Cardiac muscle cell (in vitro differentiated cells and primary cell): ENCODE measurements around the gene C5orf58. TPM values are rescaled to one million over a fixed set of nuclear protein-coding genes. Genes with fewer than 3 reads are reported as not detected.

ENCODE experiments used
- DNase-seq, 2 donors: peaks; one replicate each; pipeline versions ENCODE4 v3.0.0 to v3.0.0-alpha.2; 2010 to 2017; ENCODE audit warnings: low read depth in 1 of 2, low spot score in 1 of 2
- H3K27ac ChIP-seq: fragments of 200-600 bp; sonication (generic); 2 replicates; pipeline ENCODE4 v1.5.1; 2016
- H3K27me3 ChIP-seq: fragments of 200-600 bp; sonication (generic); 2 replicates; pipeline ENCODE4 v1.6.0; 2016; ENCODE audit warnings: control low read depth
- H3K36me3 ChIP-seq: fragments of 200-600 bp; sonication (generic); 2 replicates; pipeline ENCODE4 v1.5.1; 2016; ENCODE audit warnings: control low read depth
- H3K4me1 ChIP-seq: fragments of 200-600 bp; sonication (generic); 2 replicates; pipeline ENCODE4 v1.8.1; 2017; ENCODE audit warnings: low read depth, mild to moderate bottlenecking, mixed run types
- H3K4me3 ChIP-seq: fragments of 200-600 bp; sonication (generic); 2 replicates; pipeline ENCODE4 v1.5.1; 2016; ENCODE audit warnings: mild to moderate bottlenecking
- H3K9me3 ChIP-seq: fragments of 200-600 bp; sonication (generic); 2 replicates; pipeline ENCODE4 v1.5.1; 2017; ENCODE audit warnings: low read depth, mild to moderate bottlenecking, control low read depth
- polyA plus RNA-seq: library from polyadenylated mRNA; unstranded; fragments of >200 nt; fragmentation: Nextera tagmentation; extraction: Ambion mirVana; gene quantifications from 2 replicates; pipeline ENCODE4 v1.2.1, GENCODE V29; 2016
- total RNA-seq: library from RNA; depleted of rRNA; stranded (reverse); fragments of >200 nt; gene quantifications from 2 replicates; pipeline ENCODE4 v1.2.3, GENCODE V29; 2016
- TF ChIP-seq, protein P1 (sequence below): IDR thresholded peaks from 2 replicates; pipeline ENCODE4 v1.5.1; 2012; ENCODE audit warnings: low read depth, mild to moderate bottlenecking, low read length

C5orf58 gene
- total and polyA plus RNA-seq, 2 experiments from 2014 or later: not detected

DNA sequence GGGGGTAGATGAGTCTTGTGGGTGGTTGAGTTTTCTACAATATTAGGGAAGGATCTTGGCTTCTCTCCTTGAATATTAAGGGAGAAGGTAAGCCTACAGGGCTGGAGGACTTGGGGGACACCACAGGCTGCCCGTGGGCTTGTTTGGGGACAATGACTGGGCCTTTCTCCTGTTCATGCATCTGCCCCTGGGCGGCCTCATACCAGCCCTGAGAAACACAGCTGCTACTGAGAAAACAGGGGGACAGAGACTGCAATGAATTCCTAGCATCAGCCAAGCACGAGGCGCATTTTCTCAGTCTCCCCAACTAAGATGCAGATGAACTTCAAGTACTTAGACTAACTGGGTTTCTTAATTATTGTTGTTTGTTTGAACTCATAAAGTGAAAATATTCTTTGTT is 24.6 kb downstream of the C5orf58 start:
- H3K9me3 ChIP-seq: no peaks in the 10 kb centered on the region
- H3K27me3 ChIP-seq: peaks cover 24% of the 10 kb centered on the region
- no peak overlapping the region for H3K4me3 ChIP-seq
- no peak for DNase-seq
- no peaks in the 10 kb centered on the region for H3K36me3 ChIP-seq
- no peaks in the 10 kb centered on the region for H3K4me1 ChIP-seq
- TF ChIP-seq, protein P1, sequence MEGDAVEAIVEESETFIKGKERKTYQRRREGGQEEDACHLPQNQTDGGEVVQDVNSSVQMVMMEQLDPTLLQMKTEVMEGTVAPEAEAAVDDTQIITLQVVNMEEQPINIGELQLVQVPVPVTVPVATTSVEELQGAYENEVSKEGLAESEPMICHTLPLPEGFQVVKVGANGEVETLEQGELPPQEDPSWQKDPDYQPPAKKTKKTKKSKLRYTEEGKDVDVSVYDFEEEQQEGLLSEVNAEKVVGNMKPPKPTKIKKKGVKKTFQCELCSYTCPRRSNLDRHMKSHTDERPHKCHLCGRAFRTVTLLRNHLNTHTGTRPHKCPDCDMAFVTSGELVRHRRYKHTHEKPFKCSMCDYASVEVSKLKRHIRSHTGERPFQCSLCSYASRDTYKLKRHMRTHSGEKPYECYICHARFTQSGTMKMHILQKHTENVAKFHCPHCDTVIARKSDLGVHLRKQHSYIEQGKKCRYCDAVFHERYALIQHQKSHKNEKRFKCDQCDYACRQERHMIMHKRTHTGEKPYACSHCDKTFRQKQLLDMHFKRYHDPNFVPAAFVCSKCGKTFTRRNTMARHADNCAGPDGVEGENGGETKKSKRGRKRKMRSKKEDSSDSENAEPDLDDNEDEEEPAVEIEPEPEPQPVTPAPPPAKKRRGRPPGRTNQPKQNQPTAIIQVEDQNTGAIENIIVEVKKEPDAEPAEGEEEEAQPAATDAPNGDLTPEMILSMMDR: no peak
- H3K27ac ChIP-seq: no peak overlapping the region

DNA sequence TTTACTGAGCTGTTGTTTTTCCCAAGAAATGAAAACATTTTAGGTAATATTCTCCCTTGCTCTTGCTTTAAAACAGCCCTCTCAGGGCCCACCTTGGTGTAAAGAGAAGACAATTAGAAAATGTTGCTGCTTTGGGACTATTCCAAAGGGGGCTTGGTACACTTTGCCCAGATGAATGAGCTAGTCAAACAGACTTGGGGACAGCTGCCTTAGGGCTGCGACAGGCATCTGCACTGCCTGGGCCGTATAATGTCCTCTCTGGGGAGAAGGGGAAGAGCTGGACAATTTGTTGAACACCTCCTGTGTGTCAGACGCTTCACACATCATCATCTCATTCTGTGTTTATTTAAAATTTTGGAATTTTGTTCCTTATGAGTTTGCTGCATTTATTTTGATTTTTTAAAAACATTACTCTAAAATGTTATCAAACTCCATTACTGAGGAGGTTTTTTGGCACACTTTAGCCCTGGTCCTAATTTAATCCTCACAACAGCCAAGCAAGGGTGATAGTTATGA is 28.8 kb downstream of the C5orf58 start:
- Histone ChIP-seq H3K9me3 (no peaks in the 10 kb centered on the region), H3K4me3 (no peak overlapping the region), H3K4me1 (no peaks in the 10 kb centered on the region), H3K27me3 (no peaks in the 10 kb centered on the region), H3K27ac (no peak overlapping the region), H3K36me3 (no peaks in the 10 kb centered on the region)
- no peak for DNase-seq
- TF ChIP-seq, protein P1: no peak

DNA sequence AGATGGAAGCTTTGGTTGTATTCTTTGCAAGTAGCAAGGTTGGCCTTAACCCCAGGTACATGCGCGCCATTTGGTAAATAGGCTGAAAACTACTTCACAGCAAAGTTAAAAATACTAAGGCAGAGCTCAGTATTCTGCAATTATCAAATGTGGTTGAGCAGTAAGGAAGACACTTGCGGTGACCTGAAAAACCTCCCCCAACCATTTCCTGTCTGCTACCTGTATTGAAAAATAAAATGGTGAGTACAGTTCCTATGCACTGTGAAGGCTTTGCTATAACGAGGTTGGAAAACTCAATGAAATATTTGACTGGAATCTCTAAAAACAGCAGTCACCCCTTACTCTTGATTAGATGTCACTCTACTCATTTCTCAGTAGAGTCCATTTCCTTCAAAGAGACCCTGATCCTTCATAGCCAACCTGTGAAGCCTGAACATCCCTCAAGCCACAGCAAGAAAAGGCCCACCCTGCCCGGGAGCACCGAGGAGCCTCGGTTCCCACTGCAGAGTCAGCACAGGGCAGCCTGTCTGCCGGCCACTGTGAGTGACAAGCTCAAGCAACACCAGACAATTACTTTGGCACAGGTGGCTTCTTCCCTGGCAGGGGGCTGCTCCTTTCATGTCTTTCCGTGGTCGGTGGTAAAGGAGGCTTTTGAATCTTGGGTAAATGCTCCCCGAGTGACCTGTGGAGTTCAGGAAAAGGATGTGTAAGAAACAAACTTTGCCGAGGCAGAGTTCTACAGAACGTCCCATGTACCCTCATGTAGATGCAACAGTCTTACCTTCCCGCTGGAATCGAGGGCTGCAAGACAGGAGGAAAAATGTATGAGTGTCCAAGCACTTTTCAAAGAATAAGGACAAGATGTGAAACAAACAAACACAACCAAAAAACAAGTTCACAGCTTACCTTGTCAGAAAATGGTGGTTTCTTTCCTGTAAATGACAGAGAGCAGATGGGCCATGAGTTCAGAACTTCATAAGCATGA is 29.6 kb downstream of the C5orf58 start:
- no peaks in the 10 kb centered on the region for H3K4me1 ChIP-seq

DNA sequence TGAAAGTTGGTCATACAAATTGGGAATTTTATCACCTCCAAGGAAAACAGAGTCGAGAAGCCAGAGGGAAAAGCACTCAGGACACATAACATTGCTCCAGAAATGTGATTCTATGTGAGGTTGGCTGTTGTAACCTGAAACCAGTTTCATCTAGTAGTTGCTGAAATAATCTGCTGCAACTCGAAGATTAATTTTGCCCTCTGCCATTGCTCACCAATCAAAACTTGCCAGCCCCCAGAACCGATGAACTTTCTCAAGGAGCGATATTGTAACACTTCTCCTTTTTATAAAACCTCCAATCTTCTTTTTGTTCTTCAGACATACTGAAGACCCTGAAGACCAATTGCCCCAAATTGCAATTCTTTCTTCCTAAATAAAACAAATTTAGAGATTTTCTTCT is 31.1 kb downstream of the C5orf58 start:
- Histone ChIP-seq H3K4me3 (no peak overlapping the region), H3K4me1 (peaks cover 3% of the 10 kb centered on the region), H3K27me3 (peaks cover 11% of the 10 kb centered on the region), H3K9me3 (no peaks in the 10 kb centered on the region), H3K27ac (no peak overlapping the region), H3K36me3 (no peaks in the 10 kb centered on the region)
- DNase-seq: no peak
- TF ChIP-seq, protein P1: no peak

More for the DNA sequence above, 29.6 kb downstream of the C5orf58 start:
- H3K36me3 ChIP-seq: no peaks in the 10 kb centered on the region
- H3K9me3 ChIP-seq: no peaks in the 10 kb centered on the region
- H3K27ac ChIP-seq: no peak overlapping the region
- H3K4me3 ChIP-seq: no peak overlapping the region
- TF ChIP-seq, protein P1: no peak
- DNase-seq: no peak
- peaks cover 6% of the 10 kb centered on the region for H3K27me3 ChIP-seq

DNA sequence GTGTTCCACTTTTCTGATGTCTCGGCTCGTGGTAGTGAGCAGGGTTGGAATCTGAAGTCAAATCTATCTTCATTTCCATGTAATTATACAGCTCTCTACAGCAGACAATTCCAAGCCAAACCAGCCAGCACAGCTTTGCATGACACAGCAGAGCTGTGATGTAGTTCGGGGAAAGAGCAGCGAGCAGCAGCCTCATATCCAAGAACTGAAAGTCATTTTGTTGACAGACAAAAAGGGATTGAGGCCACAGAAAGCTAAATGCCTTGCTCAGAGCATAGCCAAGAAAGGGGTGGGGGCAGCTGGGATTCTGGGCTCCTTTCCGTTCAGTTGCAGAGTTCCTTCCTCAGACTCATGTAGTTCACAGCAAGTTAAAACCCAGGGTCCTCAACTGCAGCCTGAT is 32.7 kb downstream of the C5orf58 start:
- peak in 1 of 2 donors; percentile 56 for DNase-seq
- Histone ChIP-seq H3K27me3 (peaks cover 11% of the 10 kb centered on the region), H3K36me3 (no peaks in the 10 kb centered on the region), H3K27ac (no peak overlapping the region), H3K4me3 (no peak overlapping the region), H3K4me1 (peaks cover 3% of the 10 kb centered on the region), H3K9me3 (no peaks in the 10 kb centered on the region)
- TF ChIP-seq, protein P1: no peak
